Karpas-422 (cell line): ENCODE data around the gene LCOR. TPM values are rescaled to one million over a fixed set of nuclear protein-coding genes. Genes with fewer than 3 reads are reported as not detected.

ENCODE experiments used
- DNase-seq: peaks from one replicate; pipeline ENCODE4 v3.0.0-alpha.2; 2015
- H2AFZ ChIP-seq: fragments of 200-600 bp; sonication (generic); 2 replicates; pipeline ENCODE4 v1.6.1; 2014; ENCODE audit warnings: antibody characterized with exemption, low read length, mixed read lengths
- H3K27ac ChIP-seq: fragments of 200-600 bp; sonication (generic); 2 replicates; pipeline ENCODE4 v1.5.1; 2014; ENCODE audit warnings: mild to moderate bottlenecking, low read length, moderate library complexity
- H3K27me3 ChIP-seq: fragments of 200-600 bp; sonication (generic); 2 replicates; pipeline ENCODE4 v1.6.1; 2014; ENCODE audit warnings: low read length, mixed read lengths
- H3K36me3 ChIP-seq: fragments of 200-600 bp; sonication (generic); 2 replicates; pipeline ENCODE4 v1.6.1; 2014; ENCODE audit warnings: low read length, mixed read lengths; ENCODE audit not compliant: insufficient read depth
- H3K4me1 ChIP-seq: fragments of 200-600 bp; sonication (generic); 2 replicates; pipeline ENCODE4 v1.6.1; 2014; ENCODE audit warnings: mild to moderate bottlenecking, low read length, mixed read lengths
- H3K4me2 ChIP-seq: fragments of 200-600 bp; sonication (generic); 2 replicates; pipeline ENCODE4 v1.6.1; 2014; ENCODE audit warnings: low read length, low read depth, mild to moderate bottlenecking; ENCODE audit not compliant: poor library complexity, severe bottlenecking
- H3K4me3 ChIP-seq: fragments of 200-600 bp; sonication (generic); 2 replicates; pipeline ENCODE4 v1.5.1; 2014; ENCODE audit warnings: mild to moderate bottlenecking, antibody characterized with exemption, low read length, mixed read lengths
- H3K79me2 ChIP-seq: fragments of 200-600 bp; sonication (generic); 2 replicates; pipeline ENCODE4 v1.6.1; 2014; ENCODE audit warnings: mild to moderate bottlenecking, low read length, mixed read lengths
- H3K9ac ChIP-seq: fragments of 200-600 bp; sonication (generic); 2 replicates; pipeline ENCODE4 v1.6.0; 2014; ENCODE audit warnings: low read length
- H3K9me2 ChIP-seq: fragments of 200-600 bp; sonication (generic), shearing (Covaris generic); replicated peaks from 2 replicates; pipeline ENCODE4 v1.6.0; 2014; ENCODE audit warnings: mild to moderate bottlenecking, low read length, moderate library complexity; ENCODE audit not compliant: insufficient read depth
- H3K9me3 ChIP-seq: fragments of 300-700, 200-600 bp; sonication (generic); 2 replicates; pipeline ENCODE4 v1.6.1; 2014; ENCODE audit warnings: low read length, mixed read lengths
- H4K20me1 ChIP-seq: fragments of 200-600 bp; sonication (generic); 2 replicates; pipeline ENCODE4 v1.6.1; 2014; ENCODE audit warnings: mild to moderate bottlenecking, antibody characterized with exemption, low read length, low read depth; ENCODE audit not compliant: insufficient read depth
- total RNA-seq: library from RNA; depleted of rRNA; stranded (reverse); fragments of >200 nt; shearing (Covaris generic); gene quantifications from 2 replicates; pipeline ENCODE4 v1.2.3, GENCODE V29; 2014; ENCODE audit warnings: low replicate concordance

LCOR gene
- total RNA-seq, 1 experiment from 2014 or later, result 24.3 TPM

DNA sequence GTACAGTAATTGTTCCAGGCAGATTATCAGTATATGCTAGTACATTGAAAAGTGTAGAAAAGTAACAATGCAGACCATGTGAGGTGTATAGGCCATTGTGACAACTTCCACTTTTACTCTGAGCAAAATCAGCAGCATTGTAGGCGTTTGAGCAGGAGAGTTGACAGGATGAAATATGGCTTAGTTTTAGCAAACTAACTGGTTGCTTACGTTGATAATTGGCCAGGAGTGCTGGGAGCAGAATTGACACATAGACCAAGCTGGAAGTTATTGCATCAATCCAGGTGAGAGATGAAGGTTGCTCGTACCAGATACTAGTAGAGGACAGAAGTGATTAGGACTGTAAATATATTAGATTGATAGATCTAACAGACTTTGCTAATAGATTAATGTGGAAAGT is 46.0 kb downstream of the LCOR start:
- Histone ChIP-seq H3K9me3 (no peaks in the 10 kb centered on the region), H3K4me1 (no peaks in the 10 kb centered on the region), H3K4me3 (no peak overlapping the region), H3K9ac (no peak overlapping the region), H3K4me2 (no peak overlapping the region), H2AFZ (no peak overlapping the region), H4K20me1 (no peaks in the 10 kb centered on the region), H3K27me3 (no peaks in the 10 kb centered on the region), H3K27ac (no peak overlapping the region), H3K79me2 (peaks cover 95% of the 10 kb centered on the region), H3K36me3 (no peaks in the 10 kb centered on the region), H3K9me2 (no peaks in the 10 kb centered on the region)
- no peak for DNase-seq

GRCh38 chr10:96880575-96880974 is 48.5 kb downstream of the LCOR start:
- Histone ChIP-seq H3K36me3 (peaks cover 8% of the 10 kb centered on the region), H3K4me3 (no peak overlapping the region), H3K4me1 (no peaks in the 10 kb centered on the region), H3K9me3 (no peaks in the 10 kb centered on the region), H3K79me2 (peaks cover 96% of the 10 kb centered on the region), H3K4me2 (no peak overlapping the region), H3K27me3 (no peaks in the 10 kb centered on the region), H3K9me2 (no peaks in the 10 kb centered on the region), H4K20me1 (no peaks in the 10 kb centered on the region), H3K27ac (no peak overlapping the region), H2AFZ (no peak overlapping the region), H3K9ac (no peak overlapping the region)
- DNase-seq, result no peak

DNA sequence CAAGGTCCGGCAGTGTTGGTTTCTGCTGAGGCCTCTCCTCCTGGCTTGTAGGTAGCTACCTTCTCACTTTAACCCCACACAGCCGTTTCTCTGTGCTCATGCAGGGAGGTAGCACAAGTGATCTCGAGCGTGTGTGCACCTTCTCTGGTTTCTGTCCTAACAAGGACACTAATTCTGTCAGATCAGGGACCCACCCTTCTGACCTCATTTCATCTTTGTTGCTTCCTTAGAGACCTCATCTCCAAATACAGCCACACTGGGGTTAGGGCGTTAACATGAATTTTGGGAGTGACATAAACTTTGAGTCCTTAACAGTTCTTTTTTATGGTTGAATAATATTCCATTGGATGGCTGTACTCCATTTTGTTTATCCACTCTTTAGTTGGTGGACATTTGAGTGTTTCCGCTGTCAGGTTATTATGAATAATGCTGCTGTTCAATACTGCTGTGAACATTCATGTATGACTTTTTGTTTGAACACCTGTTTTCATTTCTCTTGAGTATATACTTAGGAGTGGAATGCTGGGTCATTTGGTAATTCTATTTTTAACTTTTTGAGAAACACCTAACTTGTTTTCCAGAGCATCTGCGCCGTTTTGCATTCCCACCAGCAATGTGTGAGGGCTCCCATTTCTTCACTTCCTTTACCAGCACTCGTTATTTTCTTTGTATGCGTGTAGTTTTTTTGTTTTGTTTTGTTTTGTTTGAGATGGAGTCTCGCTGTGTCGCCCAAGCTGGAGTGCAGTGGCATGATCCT is 57.5 kb downstream of the LCOR start:
- Histone ChIP-seq H3K36me3 (peaks cover 29% of the 10 kb centered on the region), H3K27ac (no peak overlapping the region), H3K4me1 (no peaks in the 10 kb centered on the region), H2AFZ (no peak overlapping the region), H3K27me3 (no peaks in the 10 kb centered on the region), H3K9ac (no peak overlapping the region), H3K4me3 (no peak overlapping the region), H3K79me2 (peaks cover 94% of the 10 kb centered on the region), H3K4me2 (no peak overlapping the region), H3K9me2 (no peaks in the 10 kb centered on the region), H3K9me3 (no peaks in the 10 kb centered on the region), H4K20me1 (no peaks in the 10 kb centered on the region)
- DNase-seq, result no peak

GRCh38 chr10:96890172-96890513 is 58.0 kb downstream of the LCOR start:
- Histone ChIP-seq H2AFZ (no peak overlapping the region), H3K9me3 (no peaks in the 10 kb centered on the region), H3K4me1 (no peaks in the 10 kb centered on the region), H3K27ac (no peak overlapping the region), H3K4me2 (no peak overlapping the region), H3K9ac (no peak overlapping the region), H3K4me3 (no peak overlapping the region), H3K79me2 (peaks cover 94% of the 10 kb centered on the region), H3K27me3 (no peaks in the 10 kb centered on the region), H3K36me3 (peaks cover 27% of the 10 kb centered on the region; the same call in 1 of the 2 replicates), H3K9me2 (no peaks in the 10 kb centered on the region), H4K20me1 (no peaks in the 10 kb centered on the region)
- DNase-seq, result no peak

- H3K4me3 ChIP-seq, result no peak overlapping the region
- H4K20me1 ChIP-seq, result no peaks in the 10 kb centered on the region
- no peak for DNase-seq
- H3K4me1 ChIP-seq, result no peaks in the 10 kb centered on the region
- H3K27ac ChIP-seq, result no peak overlapping the region
- H3K9me2 ChIP-seq, result no peaks in the 10 kb centered on the region
- H3K36me3 ChIP-seq, result peaks cover 27% of the 10 kb centered on the region; the same call in 1 of the 2 replicates
- H3K9me3 ChIP-seq, result no peaks in the 10 kb centered on the region
- no peak overlapping the region for H3K4me2 ChIP-seq
- no peak overlapping the region for H3K9ac ChIP-seq
- H3K27me3 ChIP-seq, result no peaks in the 10 kb centered on the region
- H2AFZ ChIP-seq, result no peak overlapping the region
- peaks cover 94% of the 10 kb centered on the region for H3K79me2 ChIP-seq
Observed at GRCh38 chr10:96890580-96890979, 58.5 kb downstream of the LCOR start.

DNA sequence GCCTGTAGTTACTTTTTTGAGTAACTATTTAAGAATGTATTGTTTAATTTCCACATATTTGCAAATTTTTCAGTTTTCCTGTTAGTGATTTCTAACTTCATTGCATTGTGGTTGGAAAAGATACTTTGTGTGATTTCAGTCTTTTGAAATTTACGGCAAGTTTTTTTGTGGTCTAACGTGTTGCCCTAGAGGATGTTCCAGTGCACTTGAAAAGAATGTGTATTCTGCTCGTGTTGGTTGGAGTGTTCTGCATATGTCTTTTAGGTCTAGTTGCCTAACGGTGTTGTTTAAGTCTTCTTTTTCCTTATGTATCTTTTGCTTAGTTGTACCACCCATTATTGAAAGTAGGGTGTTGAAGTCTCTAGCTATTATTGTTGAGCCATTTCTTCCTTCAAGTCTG is 59.7 kb downstream of the LCOR start:
- H3K27ac ChIP-seq, result no peak overlapping the region
- H3K9me3 ChIP-seq, result no peaks in the 10 kb centered on the region
- H2AFZ ChIP-seq, result no peak overlapping the region
- H3K4me2 ChIP-seq, result no peak overlapping the region
- H3K4me1 ChIP-seq, result peaks cover 4% of the 10 kb centered on the region
- H3K27me3 ChIP-seq, result no peaks in the 10 kb centered on the region
- peaks cover 17% of the 10 kb centered on the region; the same call in 1 of the 2 replicates for H3K36me3 ChIP-seq
- H3K4me3 ChIP-seq, result no peak overlapping the region
- H3K79me2 ChIP-seq, result peaks cover 92% of the 10 kb centered on the region
- no peaks in the 10 kb centered on the region for H4K20me1 ChIP-seq
- H3K9me2 ChIP-seq, result no peaks in the 10 kb centered on the region
- H3K9ac ChIP-seq, result no peak overlapping the region
- no peak for DNase-seq

GRCh38 chr10:96895662-96896424 is 63.7 kb downstream of the LCOR start:
- Histone ChIP-seq H3K4me2 (no peak overlapping the region), H2AFZ (no peak overlapping the region), H3K79me2 (peaks cover 94% of the 10 kb centered on the region), H3K9me2 (no peaks in the 10 kb centered on the region), H3K4me3 (no peak overlapping the region), H4K20me1 (no peaks in the 10 kb centered on the region), H3K27ac (no peak overlapping the region), H3K4me1 (peaks cover 24% of the 10 kb centered on the region), H3K36me3 (peaks cover 10% of the 10 kb centered on the region; the same call in 1 of the 2 replicates), H3K9ac (no peak overlapping the region), H3K9me3 (no peaks in the 10 kb centered on the region), H3K27me3 (no peaks in the 10 kb centered on the region)
- no peak for DNase-seq

DNA sequence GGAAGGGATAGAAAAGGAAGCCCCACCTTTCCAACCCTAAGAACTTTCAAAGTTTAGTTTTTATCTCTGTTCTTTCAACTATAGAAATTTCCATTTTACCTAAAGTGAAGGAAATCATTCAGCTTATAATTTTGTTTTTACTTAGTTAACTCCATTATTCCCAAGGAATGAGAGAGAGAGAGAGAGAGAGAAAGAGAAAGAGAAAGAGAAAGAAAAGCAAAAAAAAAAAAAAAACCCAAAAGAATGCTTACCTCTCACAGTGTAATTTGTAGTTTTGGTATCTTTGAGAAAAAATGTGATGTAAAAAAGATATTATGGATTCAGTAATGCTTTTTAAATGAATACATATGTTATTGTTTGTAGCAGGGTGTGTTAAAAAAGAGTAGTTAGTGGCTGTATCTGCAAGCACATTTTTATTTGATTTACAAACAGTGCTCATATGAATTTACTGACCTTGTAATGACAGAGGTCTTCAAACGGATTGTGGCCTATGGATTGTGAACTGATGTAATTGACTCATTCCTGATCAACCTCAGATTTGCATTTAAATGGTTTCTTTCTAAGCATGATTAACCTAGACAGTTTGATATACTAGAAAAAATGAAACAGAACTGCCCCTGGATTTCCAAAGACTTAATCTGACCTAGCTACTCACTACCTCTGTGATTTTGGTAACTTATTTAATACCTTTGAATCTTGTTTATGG is 64.9 kb downstream of the LCOR start:
- Histone ChIP-seq H3K9me2 (no peaks in the 10 kb centered on the region), H3K36me3 (peaks cover 5% of the 10 kb centered on the region; the same call in 1 of the 2 replicates), H3K27ac (no peak overlapping the region), H3K27me3 (no peaks in the 10 kb centered on the region), H3K79me2 (peaks cover 93% of the 10 kb centered on the region), H3K4me2 (no peak overlapping the region), H2AFZ (no peak overlapping the region), H3K4me1 (peaks cover 24% of the 10 kb centered on the region), H4K20me1 (no peaks in the 10 kb centered on the region), H3K9ac (no peak overlapping the region), H3K4me3 (no peak overlapping the region), H3K9me3 (no peaks in the 10 kb centered on the region)
- DNase-seq, result no peak
